ENCODE data around the gene C12orf56. TPM values are rescaled to one million over a fixed set of nuclear protein-coding genes. Genes with fewer than 3 reads are reported as not detected.
"Not testable (repeated sequence)": the region's sequence is repeated elsewhere in the genome, so short reads cannot be mapped to it uniquely, and the experiment has no call there.

C12orf56 gene
- total and polyA plus RNA-seq, 2 experiments from 2014 or later = not detected

- Histone ChIP-seq H3K36me3 (no peaks in the 10 kb centered on the region), H3K27me3 (peaks cover 9% of the 10 kb centered on the region), H3K9me3 (ENCODE audit: low read depth) (no peaks in the 10 kb centered on the region), H3K4me1 (ENCODE audit: low read depth) (no peaks in the 10 kb centered on the region), H3K27ac (no peak overlapping the region), H3K4me3 (no peak overlapping the region)
- TF ChIP-seq CTCF (IDR thresholded peaks at IDR 0.05; ENCODE audit: low read depth, low read length) = no peak
- no peak for DNase-seq (ENCODE audit: low read depth in 1 of 2, low spot score in 1 of 2)
Observed at GRCh38 chr12:64385468-64385867, 5.1 kb downstream of the C12orf56 start.

GRCh38 chr12:64385019-64385418, 5.5 kb downstream of the C12orf56 start:
- H3K27ac ChIP-seq = no peak overlapping the region
- TF ChIP-seq CTCF (IDR thresholded peaks at IDR 0.05; ENCODE audit: low read depth, low read length) = no peak
- no peak overlapping the region for H3K4me3 ChIP-seq
- no peaks in the 10 kb centered on the region for H3K9me3 ChIP-seq (ENCODE audit: low read depth)
- H3K27me3 ChIP-seq = peaks cover 5% of the 10 kb centered on the region
- DNase-seq (ENCODE audit: low read depth in 1 of 2, low spot score in 1 of 2) = no peak
- no peaks in the 10 kb centered on the region for H3K4me1 ChIP-seq (ENCODE audit: low read depth)
- no peaks in the 10 kb centered on the region for H3K36me3 ChIP-seq

GRCh38 chr12:64383675-64384074, 6.9 kb downstream of the C12orf56 start:
- no peak for TF ChIP-seq CTCF (IDR thresholded peaks at IDR 0.05; ENCODE audit: low read depth, low read length)
- no peaks in the 10 kb centered on the region for H3K4me1 ChIP-seq (ENCODE audit: low read depth)
- H3K36me3 ChIP-seq = no peaks in the 10 kb centered on the region
- no peak for DNase-seq (ENCODE audit: low read depth in 1 of 2, low spot score in 1 of 2)
- H3K9me3 ChIP-seq (ENCODE audit: low read depth) = no peaks in the 10 kb centered on the region
- no peak overlapping the region for H3K27ac ChIP-seq
- no peaks in the 10 kb centered on the region for H3K27me3 ChIP-seq
- no peak overlapping the region for H3K4me3 ChIP-seq

- H3K27ac ChIP-seq = no peak overlapping the region
- H3K27me3 ChIP-seq = no peaks in the 10 kb centered on the region
- no peaks in the 10 kb centered on the region for H3K4me1 ChIP-seq (ENCODE audit: low read depth)
- no peak for TF ChIP-seq CTCF (IDR thresholded peaks at IDR 0.05; ENCODE audit: low read depth, low read length)
- no peaks in the 10 kb centered on the region for H3K36me3 ChIP-seq
- no peaks in the 10 kb centered on the region for H3K9me3 ChIP-seq (ENCODE audit: low read depth)
- no peak overlapping the region for H3K4me3 ChIP-seq
- no peak for DNase-seq (ENCODE audit: low read depth in 1 of 2, low spot score in 1 of 2)
Observed at GRCh38 chr12:64362721-64363305, 27.7 kb downstream of the C12orf56 start.

- not testable (repeated sequence) for H3K9me3 ChIP-seq (ENCODE audit: low read depth); H3K27ac ChIP-seq; H3K4me3 ChIP-seq; H3K4me1 ChIP-seq (ENCODE audit: low read depth); DNase-seq (ENCODE audit: low read depth in 1 of 2, low spot score in 1 of 2); H3K36me3 ChIP-seq; H3K27me3 ChIP-seq
Observed at GRCh38 chr12:64361173-64361572, 29.4 kb downstream of the C12orf56 start.

- H3K36me3 ChIP-seq; H3K4me1 ChIP-seq (ENCODE audit: low read depth); H3K9me3 ChIP-seq (ENCODE audit: low read depth); H3K4me3 ChIP-seq; H3K27ac ChIP-seq; H3K27me3 ChIP-seq; DNase-seq (ENCODE audit: low read depth in 1 of 2, low spot score in 1 of 2): not testable (repeated sequence)
Observed at GRCh38 chr12:64356209-64356608, 34.3 kb downstream of the C12orf56 start.

- Histone ChIP-seq H3K4me1 (ENCODE audit: low read depth) (no peaks in the 10 kb centered on the region), H3K27me3 (no peaks in the 10 kb centered on the region), H3K9me3 (ENCODE audit: low read depth) (no peaks in the 10 kb centered on the region), H3K4me3 (no peak overlapping the region), H3K36me3 (no peaks in the 10 kb centered on the region), H3K27ac (no peak overlapping the region)
- TF ChIP-seq CTCF (IDR thresholded peaks at IDR 0.05; ENCODE audit: low read depth, low read length) = no peak
- DNase-seq (ENCODE audit: low read depth in 1 of 2, low spot score in 1 of 2) = no peak
Observed at GRCh38 chr12:64352181-64352580, 38.4 kb downstream of the C12orf56 start.
